SK-N-MC (cell line): ENCODE results near the gene CCNI2.

ENCODE experiments used
- DNase-seq: peaks from one replicate; pipeline ENCODE4 v3.0.0-alpha.2; 2011; ENCODE audit warnings: low read depth, low spot score
- H3K27ac ChIP-seq: fragments of 200-600 bp; sonication (generic); 2 replicates; pipeline ENCODE4 v1.5.1; 2016; ENCODE audit warnings: mixed run types
- H3K36me3 ChIP-seq: fragments of 200-600 bp; sonication (generic); 2 replicates; pipeline ENCODE4 v1.6.1; 2017; ENCODE audit warnings: antibody characterized with exemption, low read length, mixed read lengths; ENCODE audit not compliant: insufficient read depth
- H3K4me3 ChIP-seq: fragments of 200-600 bp; sonication (generic); 2 replicates; pipeline ENCODE4 v1.5.1; 2016
- H3K9ac ChIP-seq: fragments of 200-600 bp; sonication (generic); 2 replicates; pipeline ENCODE4 v1.8.0; 2017; ENCODE audit warnings: mixed run types, mixed read lengths; ENCODE audit not compliant: insufficient read length
- H3K9me3 ChIP-seq: fragments of 200-600 bp; sonication (generic); 2 replicates; pipeline ENCODE4 v1.6.1; 2017; ENCODE audit warnings: low read depth, mild to moderate bottlenecking, antibody characterized with exemption, low read length, moderate library complexity, mixed read lengths
- EZH2 ChIP-seq: fragments of 200-600 bp; sonication (generic); IDR thresholded peaks from one replicate; pipeline ENCODE4 v1.6.1; 2017; ENCODE audit warnings: antibody characterized with exemption
- FOXP2 ChIP-seq: optimal IDR thresholded peaks from 2 replicates; pipeline ENCODE3; 2011; ENCODE audit warnings: mild to moderate bottlenecking, moderate library complexity; ENCODE audit not compliant: insufficient read depth; ENCODE audit errors: extremely low read length, control extremely low read depth
- POLR2AphosphoS5 ChIP-seq: IDR thresholded peaks from 2 replicates; pipeline ENCODE4 v1.6.1; 2012; ENCODE audit warnings: mild to moderate bottlenecking, low read depth, low read length, borderline replicate concordance

The CCNI2 gene

DNA sequence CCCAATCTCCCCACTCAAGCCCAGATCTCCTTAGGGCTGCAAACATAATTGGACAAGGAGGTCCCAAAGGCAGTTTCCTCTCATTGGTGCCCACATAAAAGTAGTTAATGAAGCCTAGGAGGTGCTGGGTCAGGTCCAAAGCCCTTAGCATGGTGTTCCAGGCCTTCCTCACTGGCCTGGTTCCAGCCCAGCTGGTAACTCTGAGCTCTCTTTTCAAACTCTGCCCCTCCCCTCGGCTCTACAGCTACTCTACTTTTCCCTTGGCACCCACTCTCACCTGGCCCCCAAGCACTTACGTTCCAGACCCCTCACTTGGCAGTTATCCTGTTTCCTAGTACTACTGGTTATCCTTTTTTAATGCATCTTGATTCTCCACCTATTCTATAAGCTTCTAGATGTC, 19.9 kb downstream of the CCNI2 start:
- no peak for TF ChIP-seq EZH2
- no peak for TF ChIP-seq POLR2AphosphoS5
- no peak for TF ChIP-seq FOXP2
- no peak overlapping the region for H3K27ac ChIP-seq

DNA sequence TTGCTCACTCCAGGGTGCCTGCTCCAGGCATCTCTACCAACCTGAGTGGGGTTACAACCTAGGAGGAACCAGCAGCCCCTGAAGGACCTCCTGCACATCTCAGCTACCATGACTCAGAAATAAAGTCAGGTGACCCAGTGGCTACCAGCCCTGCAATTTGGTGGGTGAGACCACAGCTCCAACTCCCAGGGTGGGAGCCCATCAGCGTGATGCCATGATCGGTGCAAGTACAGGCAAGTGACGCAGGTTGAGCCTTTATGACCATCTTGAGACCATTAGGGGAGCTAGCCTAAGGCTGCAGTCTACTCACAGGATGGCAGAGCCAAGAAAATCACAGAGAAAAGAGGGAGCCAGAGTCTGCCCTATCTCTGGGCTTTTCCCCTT, 21.3 kb downstream of the CCNI2 start:
- H3K9ac ChIP-seq, result no peak overlapping the region
- no peaks in the 10 kb centered on the region; the same call in 1 of the 2 replicates for H3K36me3 ChIP-seq
- DNase-seq, result no peak
- no peaks in the 10 kb centered on the region for H3K9me3 ChIP-seq
- no peak overlapping the region for H3K27ac ChIP-seq
- no peak overlapping the region for H3K4me3 ChIP-seq
- TF ChIP-seq POLR2AphosphoS5 (no peak), EZH2 (no peak), FOXP2 (no peak)

More for the DNA sequence above, 19.9 kb downstream of the CCNI2 start:
- DNase-seq, result no peak
- H3K9ac ChIP-seq, result no peak overlapping the region
- H3K36me3 ChIP-seq, result no peaks in the 10 kb centered on the region; the same call in 1 of the 2 replicates
- H3K9me3 ChIP-seq, result no peaks in the 10 kb centered on the region
- H3K4me3 ChIP-seq, result no peak overlapping the region

DNA sequence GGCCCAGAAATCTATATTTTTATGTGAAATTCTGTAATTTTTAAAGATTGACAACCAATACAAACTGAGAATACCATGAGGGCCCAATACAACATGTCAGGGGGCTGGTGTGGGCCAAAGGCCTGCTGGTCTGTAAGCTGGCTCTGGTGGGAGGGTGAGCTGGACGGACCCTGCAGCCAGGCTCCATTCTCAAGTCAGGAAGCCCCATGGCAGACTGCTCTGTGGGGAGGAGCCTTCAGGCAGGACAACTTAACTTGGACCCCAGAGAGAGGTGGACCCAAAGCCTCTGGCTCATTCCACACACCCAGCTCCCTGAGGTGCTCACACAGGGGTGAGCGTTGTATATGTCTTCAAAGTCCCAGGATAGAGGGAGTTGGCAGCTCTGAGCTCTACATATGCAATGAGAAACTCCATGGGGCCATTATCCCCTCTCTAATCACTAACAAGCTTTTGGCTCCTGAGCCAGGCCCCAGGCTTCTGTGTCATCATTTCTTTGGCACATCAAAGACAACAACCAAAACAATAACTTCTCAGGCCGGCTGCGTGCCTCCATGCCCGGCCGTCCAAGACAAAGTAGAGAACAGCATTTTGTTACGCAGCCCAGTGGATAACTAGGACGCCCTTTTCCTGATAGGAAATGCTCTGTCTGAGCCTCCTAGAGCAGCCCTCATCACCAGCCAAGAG, 23.4 kb downstream of the CCNI2 start:
- DNase-seq, result no peak
- TF ChIP-seq POLR2AphosphoS5 (no peak), EZH2 (no peak), FOXP2 (no peak)

DNA sequence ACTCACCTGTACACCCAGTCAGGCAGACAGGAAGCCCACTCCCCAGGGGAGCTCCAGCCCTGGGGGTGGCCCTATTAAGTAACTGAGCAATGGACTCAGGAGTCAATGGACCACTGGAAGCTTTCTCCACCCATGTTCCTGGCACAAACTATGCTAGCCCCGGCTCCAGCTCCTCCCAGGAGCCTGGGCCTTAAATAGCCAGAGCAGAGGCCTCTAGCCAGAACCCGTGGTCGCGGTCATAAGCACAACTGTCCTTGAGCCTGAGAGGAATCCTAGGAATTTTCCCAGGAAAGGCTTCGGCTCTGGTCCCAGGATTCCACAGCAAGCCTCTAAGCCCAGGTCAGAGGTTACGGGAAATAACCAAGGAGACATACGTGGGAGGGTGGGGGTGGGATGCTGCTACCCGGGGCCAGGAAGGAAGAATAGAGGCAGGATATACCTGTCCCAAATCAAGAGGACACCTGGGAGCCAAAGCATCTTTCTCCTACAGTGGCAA, 24.3 kb downstream of the CCNI2 start:
- Histone ChIP-seq H3K9me3 (no peaks in the 10 kb centered on the region), H3K9ac (no peak overlapping the region), H3K36me3 (no peaks in the 10 kb centered on the region), H3K4me3 (no peak overlapping the region), H3K27ac (no peak overlapping the region)
- TF ChIP-seq EZH2, result no peak
- TF ChIP-seq POLR2AphosphoS5, result no peak
- TF ChIP-seq FOXP2, result no peak
- no peak for DNase-seq

More for the DNA sequence above, 23.4 kb downstream of the CCNI2 start:
- Histone ChIP-seq H3K4me3 (no peak overlapping the region), H3K9me3 (no peaks in the 10 kb centered on the region), H3K9ac (no peak overlapping the region), H3K36me3 (no peaks in the 10 kb centered on the region), H3K27ac (no peak overlapping the region)

DNA sequence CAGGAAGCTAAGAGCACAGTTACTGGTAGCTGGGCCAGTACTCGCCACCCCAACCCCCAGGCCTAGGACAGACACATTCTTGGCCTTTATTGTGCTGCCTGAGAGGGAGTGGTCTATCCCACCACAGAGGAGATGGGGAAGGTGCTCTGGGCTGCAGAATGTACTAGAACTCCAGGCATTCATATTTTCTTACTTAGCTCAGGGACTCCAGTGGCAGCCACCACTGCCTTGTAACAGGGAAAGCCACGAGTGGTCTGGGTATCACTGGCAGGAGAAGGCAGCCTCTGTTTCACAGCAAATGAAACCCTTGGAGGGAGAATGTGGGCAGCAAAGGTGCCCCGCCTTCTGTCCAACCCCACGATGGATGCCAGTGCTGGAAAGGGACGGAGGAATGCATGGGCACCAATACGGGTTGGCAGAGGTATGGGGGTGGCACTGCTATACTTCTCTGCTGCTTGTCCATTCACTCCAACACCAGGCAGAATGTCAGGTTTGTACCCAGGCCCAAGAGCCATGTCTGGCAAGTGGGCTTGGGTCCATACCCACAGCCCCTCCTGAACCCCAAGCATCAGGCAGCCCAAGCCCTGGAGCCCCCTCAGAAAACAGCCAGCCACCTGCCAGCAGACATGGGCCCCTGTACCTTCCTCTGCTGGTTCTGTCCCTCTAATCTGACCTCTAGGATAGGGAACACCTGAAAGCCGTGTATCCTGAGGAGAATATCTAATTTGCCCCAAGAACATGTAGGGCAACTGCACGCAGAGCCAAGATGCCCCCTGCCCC, 25.3 kb downstream of the CCNI2 start:
- Histone ChIP-seq H3K4me3 (no peak overlapping the region), H3K9ac (no peak overlapping the region), H3K36me3 (no peaks in the 10 kb centered on the region), H3K9me3 (no peaks in the 10 kb centered on the region), H3K27ac (no peak overlapping the region)
- no peak for TF ChIP-seq POLR2AphosphoS5
- TF ChIP-seq FOXP2, result no peak
- no peak for DNase-seq

DNA sequence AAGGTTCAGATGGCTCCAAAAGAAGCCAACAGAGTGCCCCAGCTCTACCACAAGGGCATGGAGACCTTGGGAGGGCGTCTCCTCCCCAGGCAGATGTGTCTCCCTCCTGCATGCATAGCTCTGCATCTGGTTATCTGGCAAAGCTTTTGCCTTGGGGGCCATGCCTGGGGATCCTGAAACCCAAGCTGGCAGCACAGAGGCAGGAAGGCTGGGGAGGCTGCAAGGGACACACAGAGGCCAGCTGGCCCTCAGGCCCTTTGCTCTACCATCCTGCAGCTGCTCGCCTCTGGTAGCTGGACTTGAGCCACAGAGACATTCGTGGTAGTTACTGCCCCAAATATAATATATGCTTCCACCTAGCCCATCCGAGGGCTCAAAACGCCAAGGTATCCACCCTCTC, 25.9 kb downstream of the CCNI2 start:
- Histone ChIP-seq H3K9ac (no peak overlapping the region), H3K9me3 (no peaks in the 10 kb centered on the region), H3K4me3 (no peak overlapping the region), H3K27ac (no peak overlapping the region), H3K36me3 (no peaks in the 10 kb centered on the region)
- no peak for TF ChIP-seq FOXP2
- TF ChIP-seq EZH2, result no peak
- no peak for TF ChIP-seq POLR2AphosphoS5
- DNase-seq, result no peak

DNA sequence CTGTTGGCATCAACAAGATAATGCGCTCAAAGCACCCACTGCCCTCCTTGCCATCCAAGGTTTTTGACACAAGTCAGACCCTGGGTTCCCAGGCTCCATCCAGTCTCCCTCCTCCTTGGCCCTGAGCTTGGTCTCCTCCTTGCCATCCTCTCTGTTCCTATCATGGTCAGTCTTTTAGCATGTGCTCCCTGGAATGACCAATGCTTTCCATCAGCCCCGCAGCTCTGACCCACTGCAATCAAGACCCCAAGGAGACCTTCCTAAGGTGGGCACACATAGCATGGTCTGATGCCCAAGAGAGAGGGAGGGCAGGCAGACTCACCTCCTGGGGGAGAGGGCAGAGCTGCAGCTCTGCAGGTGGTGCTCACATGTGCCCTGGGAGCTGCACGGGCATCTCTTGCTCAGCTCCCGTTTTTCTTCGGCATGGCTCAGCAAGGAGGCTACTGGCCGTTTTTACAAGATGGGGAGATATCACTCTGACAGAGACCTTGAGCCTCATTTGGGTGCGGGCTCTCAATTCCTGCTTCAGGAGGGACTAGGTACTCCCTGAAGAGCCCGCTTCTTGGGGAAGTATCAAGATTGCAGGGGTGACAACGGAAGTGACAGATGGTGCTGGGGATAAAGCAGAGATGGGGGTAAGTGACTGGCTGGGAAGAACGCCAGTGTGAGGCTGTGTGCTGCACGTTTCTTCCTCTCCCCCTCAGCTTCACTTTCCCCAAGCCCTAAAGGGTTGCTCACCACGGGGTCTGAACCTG, 26.6 kb downstream of the CCNI2 start:
- DNase-seq, result no peak
- no peaks in the 10 kb centered on the region for H3K9me3 ChIP-seq
- no peaks in the 10 kb centered on the region for H3K36me3 ChIP-seq
- no peak overlapping the region for H3K27ac ChIP-seq
- no peak overlapping the region for H3K9ac ChIP-seq
- H3K4me3 ChIP-seq, result no peak overlapping the region
- TF ChIP-seq POLR2AphosphoS5 (no peak), EZH2 (no peak), FOXP2 (no peak)

DNA sequence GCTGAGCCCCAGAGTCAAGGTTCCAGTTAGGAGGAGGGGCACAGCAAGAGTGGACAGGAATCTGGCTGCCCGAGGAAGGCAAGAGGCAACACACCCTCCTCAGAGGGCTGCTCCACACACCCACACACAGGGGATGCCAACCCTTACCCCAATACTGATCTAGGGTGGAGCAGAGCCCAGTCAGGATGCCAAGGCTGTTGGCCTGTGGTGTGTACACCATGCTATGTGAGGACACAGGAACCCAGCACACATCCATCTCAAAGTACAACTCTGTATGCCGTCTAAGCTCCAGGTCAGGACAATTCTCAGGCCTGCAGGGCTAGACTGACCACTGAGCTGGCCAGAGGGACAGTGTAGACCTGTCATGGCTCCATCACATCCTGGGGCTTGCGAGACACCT, 27.2 kb downstream of the CCNI2 start:
- Histone ChIP-seq H3K9ac (no peak overlapping the region), H3K9me3 (no peaks in the 10 kb centered on the region), H3K36me3 (no peaks in the 10 kb centered on the region), H3K27ac (no peak overlapping the region), H3K4me3 (no peak overlapping the region)
- TF ChIP-seq POLR2AphosphoS5 (no peak), FOXP2 (no peak)
- no peak for DNase-seq
